SU-DHL-6 (cell line): ENCODE data around the gene PPP1R13L.

Experiments used
- H2AFZ ChIP-seq: fragments of 200-600 bp; sonication (generic); 2 replicates; pipeline ENCODE4 v1.6.1; 2014; ENCODE audit warnings: low read depth, mild to moderate bottlenecking, moderate library complexity, mixed read lengths, antibody characterized with exemption, low read length; ENCODE audit not compliant: severe bottlenecking
- H3F3A ChIP-seq: fragments of 200-600 bp; shearing (Covaris generic); 2 replicates; pipeline ENCODE4 v1.6.0; 2016; ENCODE audit warnings: antibody characterized with exemption, mild to moderate bottlenecking; ENCODE audit not compliant: insufficient read depth
- H3K27ac ChIP-seq: fragments of 200-600 bp; sonication (generic); 2 replicates; pipeline ENCODE4 v1.5.1; 2016; ENCODE audit warnings: low read depth, mild to moderate bottlenecking, low read length, moderate library complexity, mixed read lengths
- H3K27me3 ChIP-seq: fragments of 200-600 bp; sonication (generic), shearing (Covaris generic); 2 replicates; pipeline ENCODE4 v1.6.0; 2014; ENCODE audit warnings: mild to moderate bottlenecking, low read length
- H3K36me3 ChIP-seq: fragments of 200-600 bp; sonication (generic); 2 replicates; pipeline ENCODE4 v1.6.1; 2014; ENCODE audit warnings: mild to moderate bottlenecking, low read length, mixed read lengths
- H3K4me2 ChIP-seq: fragments of 300-600, 200-600 bp; shearing (Covaris generic), sonication (generic); 2 replicates; pipeline ENCODE4 v1.6.0; 2014; ENCODE audit warnings: low read length, low read depth, mild to moderate bottlenecking; ENCODE audit not compliant: poor library complexity, severe bottlenecking
- H3K4me3 ChIP-seq: fragments of 200-600 bp; sonication (generic); 2 replicates; pipeline ENCODE4 v1.5.1; 2014; ENCODE audit warnings: antibody characterized with exemption, low read length, mild to moderate bottlenecking, mixed read lengths; ENCODE audit not compliant: insufficient read depth, poor library complexity, severe bottlenecking
- H3K79me2 ChIP-seq: fragments of 200-600 bp; sonication (generic); 2 replicates; pipeline ENCODE4 v1.6.1; 2014; ENCODE audit warnings: mild to moderate bottlenecking, low read length, moderate library complexity; ENCODE audit not compliant: insufficient read depth
- H3K9ac ChIP-seq: fragments of 200-600 bp; sonication (generic); 2 replicates; pipeline ENCODE4 v1.7.0; 2014; ENCODE audit warnings: mild to moderate bottlenecking, low read length
- H3K9me2 ChIP-seq: fragments of 200-600 bp; sonication (generic); replicated peaks from 2 replicates; pipeline ENCODE4 v1.6.1; 2014; ENCODE audit warnings: low read length; ENCODE audit not compliant: insufficient read depth
- H3K9me3 ChIP-seq: fragments of 200-600 bp; sonication (generic); 2 replicates; pipeline ENCODE4 v1.6.1; 2014; ENCODE audit warnings: low read length, mixed read lengths; ENCODE audit not compliant: insufficient read depth
- H4K20me1 ChIP-seq: fragments of 200-600 bp; sonication (generic); 2 replicates; pipeline ENCODE4 v1.6.1; 2014; ENCODE audit warnings: low read depth, mild to moderate bottlenecking, antibody characterized with exemption, low read length, moderate library complexity, mixed read lengths
- CTCF ChIP-seq: fragments of 200-600 bp; sonication (generic); IDR thresholded peaks from one replicate; pipeline ENCODE4 v1.5.1; 2017; ENCODE audit warnings: antibody characterized with exemption, mild to moderate bottlenecking, low read length, moderate library complexity; ENCODE audit not compliant: insufficient read depth, poor library complexity, severe bottlenecking
- EZH2phosphoT487 ChIP-seq: fragments of 200-600 bp; sonication (generic), shearing (Covaris generic); conservative IDR thresholded peaks from 2 replicates; pipeline ENCODE4 v1.6.1; 2018; ENCODE audit warnings: mild to moderate bottlenecking, antibody characterized with exemption, low read length, moderate library complexity, mixed read lengths

PPP1R13L gene

GRCh38 chr19:45418802-45419201 lies 13.9 kb upstream of the PPP1R13L start:
- H3K9me2 ChIP-seq: no peaks in the 10 kb centered on the region
- peak overlapping the region; percentile 40 for H3K4me2 ChIP-seq
- H3K36me3 ChIP-seq: no peaks in the 10 kb centered on the region
- TF ChIP-seq EZH2phosphoT487 (no peak), CTCF (no peak)
- no peak overlapping the region for H2AFZ ChIP-seq
- H3K79me2 ChIP-seq: no peaks in the 10 kb centered on the region
- H3F3A ChIP-seq: peaks cover 5% of the 10 kb centered on the region
- no peaks in the 10 kb centered on the region for H4K20me1 ChIP-seq
- H3K9me3 ChIP-seq: no peaks in the 10 kb centered on the region
- H3K9ac ChIP-seq: peak overlapping the region; percentile 42; the same call in 1 of the 2 replicates
- H3K27me3 ChIP-seq: no peaks in the 10 kb centered on the region
- H3K27ac ChIP-seq: peak overlapping the region; percentile 75
- H3K4me3 ChIP-seq: no peak overlapping the region

DNA sequence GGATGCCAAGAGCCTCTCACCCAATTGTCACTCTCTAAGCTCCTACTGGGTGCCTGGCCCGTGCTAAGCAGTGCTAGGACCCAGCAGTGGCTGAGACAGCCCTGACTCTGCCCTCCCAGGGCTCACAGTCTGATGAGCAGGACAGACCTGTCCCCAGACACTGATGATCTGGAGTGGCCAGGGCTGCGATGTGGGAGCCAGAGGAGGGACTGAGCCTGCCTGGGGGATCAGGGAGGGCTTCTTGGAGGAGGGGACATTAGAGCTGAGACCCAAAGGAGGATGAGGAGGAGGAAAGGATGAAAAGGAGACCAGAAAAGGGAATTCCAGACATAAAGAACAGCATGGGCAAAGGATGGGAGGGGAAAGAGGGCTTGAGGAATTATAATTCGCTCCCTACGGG lies 12.3 kb upstream of the PPP1R13L start:
- H3K9me3 ChIP-seq: no peaks in the 10 kb centered on the region
- no peak overlapping the region for H3K27ac ChIP-seq
- TF ChIP-seq EZH2phosphoT487 (no peak), CTCF (no peak)
- H3K36me3 ChIP-seq: no peaks in the 10 kb centered on the region
- no peaks in the 10 kb centered on the region for H3F3A ChIP-seq
- H3K27me3 ChIP-seq: no peaks in the 10 kb centered on the region
- no peak overlapping the region for H3K9ac ChIP-seq
- no peaks in the 10 kb centered on the region for H3K79me2 ChIP-seq
- H3K4me2 ChIP-seq: no peak overlapping the region
- H2AFZ ChIP-seq: no peak overlapping the region
- H3K9me2 ChIP-seq: no peaks in the 10 kb centered on the region
- no peaks in the 10 kb centered on the region for H4K20me1 ChIP-seq
- H3K4me3 ChIP-seq: no peak overlapping the region

GRCh38 chr19:45414468-45414867 lies 9.6 kb upstream of the PPP1R13L start:
- Histone ChIP-seq H3K4me3 (no peak overlapping the region), H3K4me2 (no peak overlapping the region), H4K20me1 (no peaks in the 10 kb centered on the region), H3K79me2 (no peaks in the 10 kb centered on the region), H3K27ac (no peak overlapping the region), H3K9ac (no peak overlapping the region), H3K9me2 (no peaks in the 10 kb centered on the region), H3K9me3 (no peaks in the 10 kb centered on the region), H3K36me3 (no peaks in the 10 kb centered on the region), H3K27me3 (no peaks in the 10 kb centered on the region), H3F3A (no peaks in the 10 kb centered on the region), H2AFZ (no peak overlapping the region)
- TF ChIP-seq CTCF (no peak), EZH2phosphoT487 (no peak)
